ENCODE results near the gene GSDME.

GSDME gene

GRCh38 chr7:24725554-24726241 lies 31.6 kb downstream of the GSDME start:
- Histone ChIP-seq H3K27ac (no peak overlapping the region), H3K36me3 (ENCODE audit: insufficient read depth, low read length) (no peaks in the 10 kb centered on the region), H3K9ac (ENCODE audit: insufficient read length) (no peak overlapping the region), H3K4me3 (no peak overlapping the region), H3K9me3 (ENCODE audit: low read depth, low read length) (no peaks in the 10 kb centered on the region)
- no peak for TF ChIP-seq EZH2 (IDR thresholded peaks at IDR 0.05)
- TF ChIP-seq POLR2AphosphoS5 (IDR thresholded peaks at IDR 0.05; ENCODE audit: borderline replicate concordance, low read depth, low read length), result no peak
- TF ChIP-seq FOXP2 (optimal IDR thresholded peaks at IDR 0.05; ENCODE audit: control extremely low read depth, extremely low read length, insufficient read depth), result no peak
- DNase-seq (ENCODE audit: low read depth, low spot score), result no peak

DNA sequence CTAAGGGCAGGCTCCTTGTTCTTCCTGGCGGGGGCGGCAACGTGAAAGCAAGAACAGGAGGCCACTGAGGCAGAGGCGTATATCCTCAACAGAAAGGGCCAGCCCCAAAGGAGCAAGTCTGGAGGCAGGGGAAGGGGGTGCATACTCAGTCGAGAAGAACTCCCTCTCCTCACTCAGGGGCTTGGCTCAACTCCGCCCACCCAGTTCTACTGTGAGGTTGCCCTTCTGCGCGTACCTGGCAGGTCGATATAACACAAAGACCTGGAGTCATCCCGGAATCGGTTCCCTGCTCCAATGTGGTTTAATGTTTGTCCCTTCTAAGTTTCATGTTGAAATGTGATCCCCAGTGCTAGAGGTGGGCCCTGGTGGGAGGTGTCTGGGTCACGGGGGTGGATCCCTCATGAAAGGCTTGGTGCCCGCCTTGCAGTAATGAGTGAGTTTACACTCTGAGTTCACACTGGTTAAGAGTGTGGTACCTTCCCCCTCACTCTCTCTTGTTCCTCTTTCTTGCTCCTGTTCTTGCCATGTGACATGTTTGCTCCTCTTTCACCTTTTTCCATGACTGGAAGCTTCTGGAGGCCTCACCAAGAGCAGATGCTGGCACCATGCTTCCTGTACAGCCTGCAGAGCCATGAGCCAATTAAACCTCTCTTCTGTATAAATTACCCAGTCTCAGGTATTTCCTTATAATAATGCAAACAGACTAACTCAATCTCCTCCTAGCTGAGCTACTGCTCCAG lies 32.6 kb downstream of the GSDME start:
- TF ChIP-seq FOXP2 (optimal IDR thresholded peaks at IDR 0.05; ENCODE audit: control extremely low read depth, extremely low read length, insufficient read depth), result no peak
- TF ChIP-seq POLR2AphosphoS5 (IDR thresholded peaks at IDR 0.05; ENCODE audit: borderline replicate concordance, low read depth, low read length), result no peak
- no peak for TF ChIP-seq EZH2 (IDR thresholded peaks at IDR 0.05)
- no peak for DNase-seq (ENCODE audit: low read depth, low spot score)
- no peak overlapping the region for H3K4me3 ChIP-seq
- no peak overlapping the region for H3K27ac ChIP-seq
- no peak overlapping the region for H3K9ac ChIP-seq (ENCODE audit: insufficient read length)
- no peaks in the 10 kb centered on the region for H3K9me3 ChIP-seq (ENCODE audit: low read depth, low read length)
- no peaks in the 10 kb centered on the region for H3K36me3 ChIP-seq (ENCODE audit: insufficient read depth, low read length)

DNA sequence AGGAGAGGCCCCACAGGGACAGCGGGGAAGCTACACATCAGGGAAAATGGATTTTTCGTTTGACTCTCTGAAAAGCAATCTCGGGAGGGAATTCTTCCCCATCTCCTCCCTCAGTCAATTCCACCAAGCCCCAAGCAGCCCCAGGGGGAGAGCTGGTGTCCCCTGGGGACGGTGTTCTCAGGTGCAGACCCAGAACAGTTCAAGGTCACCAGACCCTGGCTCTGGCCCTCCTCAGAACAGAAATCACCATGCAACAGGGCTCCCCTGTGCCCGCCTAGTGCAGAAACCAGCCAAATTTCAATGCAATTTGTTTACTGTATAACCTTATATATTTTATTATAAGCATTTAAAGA lies 34.1 kb downstream of the GSDME start:
- Histone ChIP-seq H3K9ac (ENCODE audit: insufficient read length) (no peak overlapping the region), H3K27ac (no peak overlapping the region), H3K4me3 (no peak overlapping the region), H3K9me3 (ENCODE audit: low read depth, low read length) (no peaks in the 10 kb centered on the region), H3K36me3 (ENCODE audit: insufficient read depth, low read length) (no peaks in the 10 kb centered on the region)
- DNase-seq (ENCODE audit: low read depth, low spot score), result no peak
- TF ChIP-seq POLR2AphosphoS5 (IDR thresholded peaks at IDR 0.05; ENCODE audit: borderline replicate concordance, low read depth, low read length) (no peak), EZH2 (IDR thresholded peaks at IDR 0.05) (no peak), FOXP2 (optimal IDR thresholded peaks at IDR 0.05; ENCODE audit: control extremely low read depth, extremely low read length, insufficient read depth) (no peak)

DNA sequence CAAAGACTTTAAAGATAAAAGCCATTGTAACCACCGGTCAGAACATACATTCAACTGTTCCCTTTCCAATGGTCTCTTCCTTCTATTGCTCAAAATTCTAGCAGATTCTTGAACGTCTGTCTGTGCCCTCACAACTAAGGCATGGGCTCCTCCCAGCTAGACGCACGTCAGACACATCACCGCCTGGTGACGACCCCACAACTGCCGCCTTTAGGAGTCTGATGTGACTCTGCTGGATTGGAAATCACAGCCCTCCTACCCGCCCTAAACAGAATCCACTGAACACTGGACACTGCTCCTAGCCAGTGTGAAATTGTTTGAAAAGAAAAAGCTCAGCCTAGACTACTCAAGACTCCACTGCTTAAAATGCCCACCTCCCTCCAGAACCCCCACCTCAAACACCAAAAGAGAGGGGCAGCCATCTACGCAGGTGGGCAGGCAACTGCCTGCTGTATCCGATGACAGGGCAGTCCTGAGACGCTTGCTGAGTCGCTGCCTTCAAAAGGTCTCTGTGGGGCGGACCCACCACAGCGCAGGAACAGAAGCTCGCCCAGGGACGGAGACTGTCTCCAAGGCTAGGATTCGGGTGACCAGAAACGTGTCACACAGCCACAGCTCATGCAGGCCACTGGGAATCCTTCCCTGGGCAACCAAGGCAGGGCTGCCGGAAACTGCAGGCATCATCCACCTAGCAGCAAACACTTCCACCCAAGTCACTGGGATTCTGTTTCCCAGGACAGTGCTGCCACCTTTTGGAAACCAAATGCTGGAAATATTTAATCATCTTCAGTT lies 34.7 kb downstream of the GSDME start:
- DNase-seq (ENCODE audit: low read depth, low spot score), result peak; percentile 14
- H3K27ac ChIP-seq, result no peak overlapping the region
- H3K9me3 ChIP-seq (ENCODE audit: low read depth, low read length), result no peaks in the 10 kb centered on the region
- no peak overlapping the region for H3K9ac ChIP-seq (ENCODE audit: insufficient read length)
- no peak overlapping the region for H3K4me3 ChIP-seq
- no peak for TF ChIP-seq POLR2AphosphoS5 (IDR thresholded peaks at IDR 0.05; ENCODE audit: borderline replicate concordance, low read depth, low read length)
- TF ChIP-seq FOXP2 (optimal IDR thresholded peaks at IDR 0.05; ENCODE audit: control extremely low read depth, extremely low read length, insufficient read depth), result no peak
- TF ChIP-seq EZH2 (IDR thresholded peaks at IDR 0.05), result no peak
- H3K36me3 ChIP-seq (ENCODE audit: insufficient read depth, low read length), result no peaks in the 10 kb centered on the region

GRCh38 chr7:24721481-24722001 lies 35.7 kb downstream of the GSDME start:
- Histone ChIP-seq H3K36me3 (ENCODE audit: insufficient read depth, low read length) (no peaks in the 10 kb centered on the region), H3K9me3 (ENCODE audit: low read depth, low read length) (no peaks in the 10 kb centered on the region), H3K27ac (no peak overlapping the region), H3K9ac (ENCODE audit: insufficient read length) (no peak overlapping the region), H3K4me3 (no peak overlapping the region)
- DNase-seq (ENCODE audit: low read depth, low spot score), result no peak
- no peak for TF ChIP-seq EZH2 (IDR thresholded peaks at IDR 0.05)
- TF ChIP-seq POLR2AphosphoS5 (IDR thresholded peaks at IDR 0.05; ENCODE audit: borderline replicate concordance, low read depth, low read length), result no peak
- TF ChIP-seq FOXP2 (optimal IDR thresholded peaks at IDR 0.05; ENCODE audit: control extremely low read depth, extremely low read length, insufficient read depth), result no peak

GRCh38 chr7:24720283-24720682 lies 37.0 kb downstream of the GSDME start:
- Histone ChIP-seq H3K9me3 (ENCODE audit: low read depth, low read length) (no peaks in the 10 kb centered on the region), H3K9ac (ENCODE audit: insufficient read length) (no peak overlapping the region), H3K36me3 (ENCODE audit: insufficient read depth, low read length) (no peaks in the 10 kb centered on the region), H3K4me3 (no peak overlapping the region), H3K27ac (no peak overlapping the region)
- DNase-seq (ENCODE audit: low read depth, low spot score), result no peak
- TF ChIP-seq EZH2 (IDR thresholded peaks at IDR 0.05) (no peak), FOXP2 (optimal IDR thresholded peaks at IDR 0.05; ENCODE audit: control extremely low read depth, extremely low read length, insufficient read depth) (no peak)

DNA sequence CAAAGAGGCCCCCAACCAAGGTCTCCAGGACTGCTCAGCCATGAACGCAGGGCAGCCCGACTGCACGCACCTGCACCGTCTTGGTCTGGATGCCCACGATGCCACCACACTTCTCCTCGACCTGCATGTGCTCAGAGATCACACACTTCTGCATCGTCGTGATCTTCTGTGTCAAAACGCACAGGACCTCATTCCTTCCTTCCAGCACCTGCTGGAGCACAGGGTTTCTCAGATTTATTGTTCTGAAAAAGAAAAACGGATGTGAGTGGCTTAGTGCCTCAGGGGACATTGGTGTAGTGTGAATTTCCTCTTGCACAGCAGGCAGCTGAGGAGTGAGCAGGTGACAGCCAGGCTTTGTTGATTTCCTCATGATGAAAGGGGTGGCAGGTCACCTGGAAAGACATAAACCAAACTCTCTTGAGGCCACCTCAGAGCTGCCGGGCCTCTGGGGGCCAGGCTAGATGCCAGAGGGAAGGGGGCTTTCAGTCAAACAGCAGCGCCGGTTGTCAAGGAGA lies 38.2 kb downstream of the GSDME start:
- DNase-seq (ENCODE audit: low read depth, low spot score), result no peak
- no peak overlapping the region for H3K9ac ChIP-seq (ENCODE audit: insufficient read length)
- H3K9me3 ChIP-seq (ENCODE audit: low read depth, low read length), result no peaks in the 10 kb centered on the region
- no peaks in the 10 kb centered on the region for H3K36me3 ChIP-seq (ENCODE audit: insufficient read depth, low read length)
- TF ChIP-seq EZH2 (IDR thresholded peaks at IDR 0.05) (no peak), FOXP2 (optimal IDR thresholded peaks at IDR 0.05; ENCODE audit: control extremely low read depth, extremely low read length, insufficient read depth) (no peak), POLR2AphosphoS5 (IDR thresholded peaks at IDR 0.05; ENCODE audit: borderline replicate concordance, low read depth, low read length) (no peak)
- no peak overlapping the region for H3K4me3 ChIP-seq
- H3K27ac ChIP-seq, result no peak overlapping the region

DNA sequence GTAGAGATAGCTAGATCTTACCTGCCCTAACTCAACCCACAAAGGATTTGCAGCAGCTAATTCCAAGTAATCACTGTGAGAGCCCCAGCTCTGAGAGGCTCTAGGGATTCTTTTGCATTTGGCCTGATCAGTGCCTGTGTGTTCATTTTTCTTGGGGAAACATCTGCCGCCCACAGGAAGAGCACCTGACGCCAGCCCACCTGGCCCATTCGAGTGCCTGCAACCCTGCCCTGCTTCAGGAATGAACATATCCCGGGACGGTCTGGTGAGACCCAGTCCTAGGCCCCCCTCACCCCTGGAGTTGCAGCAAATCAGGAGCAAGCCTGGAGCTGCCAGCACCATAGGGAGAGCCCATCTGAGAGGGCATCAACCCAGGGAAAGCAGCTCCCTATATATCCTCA lies 38.8 kb downstream of the GSDME start:
- no peak for DNase-seq (ENCODE audit: low read depth, low spot score)
- H3K9me3 ChIP-seq (ENCODE audit: low read depth, low read length), result no peaks in the 10 kb centered on the region
- no peak overlapping the region for H3K27ac ChIP-seq
- no peak for TF ChIP-seq EZH2 (IDR thresholded peaks at IDR 0.05)
- TF ChIP-seq FOXP2 (optimal IDR thresholded peaks at IDR 0.05; ENCODE audit: control extremely low read depth, extremely low read length, insufficient read depth), result no peak
- TF ChIP-seq POLR2AphosphoS5 (IDR thresholded peaks at IDR 0.05; ENCODE audit: borderline replicate concordance, low read depth, low read length), result no peak
- H3K9ac ChIP-seq (ENCODE audit: insufficient read length), result no peak overlapping the region
- no peaks in the 10 kb centered on the region for H3K36me3 ChIP-seq (ENCODE audit: insufficient read depth, low read length)
- no peak overlapping the region for H3K4me3 ChIP-seq

All from SK-N-MC (cell line).